NCI-H1092 treated with DMSO at 0.1 percent for 48 hours (cell line): ENCODE measurements around the gene IQCH.
"Not testable (repeated sequence)": the region's sequence is repeated elsewhere in the genome, so short reads cannot be mapped to it uniquely, and the experiment has no call there.

Experiments
- DNase-seq: peaks from one replicate; lab custom pipeline; 2025; lab: John Stamatoyannopoulos, UW

Gene IQCH

DNA sequence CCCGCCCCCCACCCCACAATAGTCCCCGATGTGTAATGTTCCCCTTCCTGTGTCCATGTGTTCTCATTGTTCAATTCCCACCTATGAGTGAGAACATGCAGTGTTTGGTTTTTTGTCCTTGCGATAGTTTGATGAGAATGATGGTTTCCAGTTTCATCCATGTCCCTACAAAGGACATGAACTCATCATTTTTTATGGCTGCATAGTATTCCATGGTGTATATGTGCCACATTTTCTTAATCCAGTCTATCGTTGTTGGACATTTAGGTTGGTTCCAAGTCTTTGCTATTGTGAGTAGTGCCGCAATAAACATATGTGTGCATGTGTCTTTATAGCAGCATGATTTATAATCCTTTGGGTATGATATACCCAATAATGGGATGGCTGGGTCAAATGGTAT, 193.8 kb downstream of the IQCH start:
- DNase-seq: not testable (repeated sequence)

DNA sequence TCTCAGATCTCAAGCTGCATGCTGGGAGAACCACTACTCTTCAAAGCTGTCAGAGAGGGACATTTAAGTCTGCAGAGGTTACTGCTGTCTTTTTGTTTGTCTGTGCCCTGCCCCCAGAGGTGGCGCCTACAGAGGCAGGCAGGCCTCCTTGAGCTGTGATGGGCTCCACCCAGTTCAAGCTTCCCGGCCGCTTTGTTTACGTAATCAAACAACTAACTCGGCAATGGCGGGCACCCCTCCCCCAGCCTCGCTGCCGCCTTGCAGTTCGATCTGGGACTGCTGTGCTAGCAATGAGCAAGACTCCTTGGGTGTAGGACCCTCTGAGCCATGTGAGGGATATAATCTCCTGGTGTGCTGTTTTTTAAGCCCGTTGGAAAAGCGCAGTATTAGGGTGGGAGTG, 199.1 kb downstream of the IQCH start:
- not testable (repeated sequence) for DNase-seq

DNA sequence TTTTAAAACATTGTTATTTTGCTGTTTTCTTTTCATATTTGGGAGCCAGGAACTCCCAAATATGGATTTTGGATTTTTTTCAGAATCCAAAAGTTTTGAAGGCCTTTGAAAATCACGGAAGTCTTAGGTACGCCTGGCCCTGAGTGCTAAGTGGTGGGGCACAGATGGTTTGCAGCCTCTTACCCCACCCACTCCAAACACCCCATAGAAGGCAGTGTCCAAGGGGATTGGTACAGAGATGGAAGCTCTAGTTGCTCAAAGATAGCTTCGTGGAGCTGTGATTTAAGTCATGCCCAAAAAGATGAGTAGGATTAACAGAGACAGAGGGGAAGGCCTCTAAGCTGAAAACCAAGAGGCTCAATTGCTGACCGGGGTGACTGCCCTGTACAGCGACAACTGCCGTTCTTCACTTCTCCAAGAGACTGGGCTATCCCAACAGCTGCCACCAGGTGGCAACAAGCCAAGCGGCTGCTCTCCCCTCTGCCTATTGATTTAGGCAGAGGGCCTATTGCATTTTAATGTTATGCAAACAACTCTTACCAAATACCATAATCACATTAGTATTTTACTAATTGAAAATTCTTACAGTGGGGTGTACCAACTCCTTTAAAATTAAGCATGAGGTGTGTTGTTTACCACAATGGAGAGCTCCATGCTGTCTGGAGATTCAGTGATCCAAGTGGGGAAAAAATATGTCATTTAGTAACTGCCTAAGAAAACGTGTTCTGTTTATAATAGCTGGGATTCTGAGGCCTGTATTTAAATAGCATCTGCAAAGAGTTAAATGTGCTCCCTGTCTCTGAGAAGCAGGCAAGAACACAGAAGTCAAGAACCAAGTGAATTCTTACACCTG, 202.3 kb downstream of the IQCH start:
- peak; percentile 64 for DNase-seq

GRCh38 chr15:67458331-67459029, 203.9 kb downstream of the IQCH start:
- DNase-seq: no peak

GRCh38 chr15:67460521-67460920, 205.9 kb downstream of the IQCH start:
- DNase-seq: no peak

GRCh38 chr15:67461735-67462134, 207.1 kb downstream of the IQCH start:
- no peak for DNase-seq

DNA sequence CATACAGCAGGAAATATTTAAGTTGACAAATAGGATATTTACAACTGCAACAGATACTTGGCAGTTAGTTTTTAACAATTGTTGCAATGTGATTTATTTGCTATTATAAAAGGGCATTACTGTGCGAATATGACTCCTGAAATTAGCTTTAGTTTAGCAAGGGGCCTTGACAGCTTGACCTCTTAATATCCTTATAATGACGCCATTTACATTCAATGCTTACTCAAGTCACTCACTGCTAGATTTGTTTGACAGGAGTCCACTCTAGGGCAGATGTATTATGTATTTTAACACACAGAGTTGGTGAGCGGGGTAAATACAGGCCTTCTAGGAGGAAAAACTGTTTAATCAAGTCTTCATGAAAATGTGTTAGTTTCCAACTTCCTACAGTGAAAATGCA, 208.3 kb downstream of the IQCH start:
- DNase-seq: no peak

DNA sequence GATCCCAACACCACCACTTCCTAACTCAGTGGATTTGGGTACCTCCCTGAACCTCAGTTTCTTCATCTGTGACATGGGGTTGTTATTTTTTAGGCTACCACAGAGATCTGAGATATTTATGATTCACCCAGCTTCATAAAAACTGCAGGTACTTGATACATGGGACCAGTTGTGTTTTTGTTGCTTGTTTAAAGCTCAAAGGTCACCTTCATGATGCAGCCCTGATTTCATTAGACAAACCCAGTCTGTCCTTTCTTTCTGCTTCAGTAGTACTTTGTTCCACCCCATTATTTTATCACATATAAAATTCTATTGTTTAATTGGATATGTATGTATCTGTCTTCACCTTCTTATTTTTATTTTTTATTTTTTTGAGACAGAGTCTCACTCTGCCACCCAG, 208.9 kb downstream of the IQCH start:
- DNase-seq: no peak

- no peak for DNase-seq
Observed at GRCh38 chr15:67465196-67465952, 210.8 kb downstream of the IQCH start.

DNA sequence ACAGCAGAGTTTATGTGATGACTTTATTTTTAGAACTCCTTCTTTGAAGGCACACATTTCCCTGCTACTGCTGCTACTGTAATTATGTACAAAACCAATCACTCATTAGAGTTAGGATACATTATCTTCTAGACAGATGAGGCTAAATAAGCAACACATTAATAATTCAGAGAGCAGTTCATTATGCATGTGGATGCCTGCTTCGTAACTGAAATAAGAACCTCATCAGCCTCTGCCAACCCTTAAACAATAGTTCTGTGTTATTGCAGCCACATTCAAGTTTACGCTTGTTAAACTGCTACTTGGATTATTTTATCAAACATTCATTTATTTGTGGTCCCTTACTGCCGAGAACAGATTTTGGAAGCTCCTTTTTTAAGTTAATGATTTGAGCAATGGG, 213.8 kb downstream of the IQCH start:
- DNase-seq: no peak

DNA sequence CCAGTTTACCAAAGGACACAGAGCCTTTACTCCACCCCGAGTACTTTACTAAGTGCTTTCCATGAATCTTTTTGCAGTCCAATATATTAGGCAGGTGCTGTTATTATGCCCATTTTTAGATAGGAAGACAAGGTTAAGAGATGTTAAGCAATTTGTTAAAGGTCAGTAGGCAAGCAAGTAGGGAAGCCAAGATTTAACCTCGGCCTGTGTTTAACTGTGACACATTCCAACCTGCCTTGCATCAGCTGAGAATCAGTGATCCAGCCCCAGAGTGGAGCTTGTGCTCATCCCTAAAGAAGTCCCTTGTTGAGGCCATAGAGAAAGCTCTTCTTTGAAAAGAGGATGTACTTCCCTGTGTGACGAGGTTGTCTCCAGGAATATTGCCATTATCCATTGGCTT, 215.1 kb downstream of the IQCH start:
- no peak for DNase-seq

GRCh38 chr15:67472957-67473356, 218.4 kb downstream of the IQCH start:
- no peak for DNase-seq

DNA sequence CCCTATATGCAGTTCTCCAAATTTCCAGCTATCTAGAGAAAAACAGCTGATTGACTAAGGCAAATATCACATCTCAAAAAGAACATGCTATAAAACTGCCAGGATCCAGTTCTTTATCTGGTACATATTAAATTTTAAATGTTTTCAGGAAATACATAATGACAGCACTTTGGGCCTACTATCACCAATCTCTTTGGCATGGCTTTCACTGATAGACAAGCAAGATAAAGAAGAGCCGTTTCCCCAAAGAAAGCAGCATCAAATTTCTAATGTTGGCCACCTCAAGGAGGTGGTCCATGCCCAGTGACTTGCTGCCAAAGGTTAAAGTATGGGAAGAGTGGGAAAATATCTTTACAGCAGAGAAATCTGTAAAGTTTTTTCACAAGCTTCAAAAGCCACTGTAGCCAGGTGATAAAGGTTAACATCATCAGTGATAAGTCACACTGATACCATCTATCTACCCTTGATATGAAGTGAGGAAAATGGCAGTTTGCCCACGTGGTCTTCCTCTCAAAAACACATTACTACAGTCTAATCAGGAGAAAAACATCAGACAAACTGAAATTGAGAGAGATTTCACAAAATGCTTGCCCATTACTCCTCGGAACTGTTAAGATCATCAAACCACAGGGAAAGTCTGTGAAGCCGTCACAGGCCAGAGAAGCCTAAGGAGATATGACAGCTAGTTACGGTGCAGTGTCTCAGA, 220.0 kb downstream of the IQCH start:
- no peak for DNase-seq

DNA sequence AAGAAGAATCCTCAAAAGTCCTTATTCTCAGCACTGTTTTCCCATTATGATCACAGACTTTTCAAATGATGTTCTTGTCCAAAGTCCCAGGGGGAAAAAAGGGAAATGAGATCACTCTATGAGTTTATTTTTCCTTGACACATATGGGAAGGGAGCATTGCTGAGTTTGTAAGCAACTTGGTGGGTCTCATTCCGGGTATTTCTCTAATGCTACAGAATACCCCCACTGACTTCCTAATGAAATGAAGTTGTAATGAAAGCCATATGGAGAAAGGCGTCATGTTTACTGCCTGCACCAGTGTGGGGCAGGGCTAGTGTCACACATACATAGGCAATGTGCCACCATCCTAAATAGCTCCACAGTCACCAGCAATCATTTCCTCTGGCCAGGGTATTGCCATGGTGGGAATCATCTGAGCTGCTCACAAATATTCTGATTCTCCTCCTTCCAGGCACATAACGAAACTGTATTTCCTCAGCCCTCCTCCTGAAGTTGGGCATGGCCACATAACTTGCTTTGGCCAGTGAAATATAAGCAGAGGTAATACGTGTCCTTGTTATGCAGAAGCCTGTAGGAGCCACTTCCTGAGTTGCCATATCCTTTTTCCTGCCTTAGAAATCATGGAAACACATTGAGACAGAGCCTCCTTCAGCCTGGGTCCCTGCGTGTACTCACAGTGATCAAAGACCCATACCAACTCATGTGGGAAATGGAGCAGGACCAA, 225.4 kb downstream of the IQCH start:
- no peak for DNase-seq

DNA sequence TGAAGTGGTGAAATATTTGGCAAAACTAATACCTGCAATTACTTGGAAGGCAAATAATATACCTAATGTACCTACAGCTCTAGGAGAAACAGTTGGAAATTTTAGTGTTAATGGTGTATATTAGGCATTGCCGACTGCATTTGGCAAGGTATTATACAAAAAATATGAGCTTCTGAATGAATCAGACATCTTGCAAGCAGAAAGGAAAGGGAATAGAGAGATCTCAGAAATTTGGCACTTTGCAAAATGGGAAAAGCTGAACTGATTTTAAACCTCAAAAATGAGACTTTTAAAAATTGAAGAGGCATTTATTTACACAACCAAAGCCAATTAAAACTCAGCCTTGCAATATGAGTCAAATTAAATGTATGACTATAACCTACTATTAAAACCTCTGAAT, 226.2 kb downstream of the IQCH start:
- DNase-seq: no peak

DNA sequence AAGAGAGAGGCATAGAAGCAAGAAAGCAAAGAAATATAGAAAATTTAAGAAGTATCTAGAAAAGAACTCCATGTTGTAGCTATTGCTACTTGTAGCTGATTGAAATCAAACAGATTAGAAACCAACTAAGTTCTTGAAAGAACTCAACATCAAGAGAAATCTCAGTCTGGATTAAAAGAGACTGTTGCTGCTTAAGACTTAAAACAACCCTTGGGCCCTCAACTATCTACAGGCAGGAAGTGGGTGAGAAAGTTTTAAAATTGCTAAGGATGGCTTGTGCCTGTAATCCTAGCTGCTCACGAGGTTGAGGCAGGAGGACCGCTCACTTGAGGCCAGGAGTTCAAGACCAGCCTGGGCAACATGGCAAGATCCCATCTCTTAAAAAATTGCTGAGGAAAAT, 227.1 kb downstream of the IQCH start:
- DNase-seq: no peak

- no peak for DNase-seq
Observed at GRCh38 chr15:67495585-67495984, 241.0 kb downstream of the IQCH start.

GRCh38 chr15:67501177-67501835, 246.7 kb downstream of the IQCH start:
- peak; percentile 42 for DNase-seq

DNA sequence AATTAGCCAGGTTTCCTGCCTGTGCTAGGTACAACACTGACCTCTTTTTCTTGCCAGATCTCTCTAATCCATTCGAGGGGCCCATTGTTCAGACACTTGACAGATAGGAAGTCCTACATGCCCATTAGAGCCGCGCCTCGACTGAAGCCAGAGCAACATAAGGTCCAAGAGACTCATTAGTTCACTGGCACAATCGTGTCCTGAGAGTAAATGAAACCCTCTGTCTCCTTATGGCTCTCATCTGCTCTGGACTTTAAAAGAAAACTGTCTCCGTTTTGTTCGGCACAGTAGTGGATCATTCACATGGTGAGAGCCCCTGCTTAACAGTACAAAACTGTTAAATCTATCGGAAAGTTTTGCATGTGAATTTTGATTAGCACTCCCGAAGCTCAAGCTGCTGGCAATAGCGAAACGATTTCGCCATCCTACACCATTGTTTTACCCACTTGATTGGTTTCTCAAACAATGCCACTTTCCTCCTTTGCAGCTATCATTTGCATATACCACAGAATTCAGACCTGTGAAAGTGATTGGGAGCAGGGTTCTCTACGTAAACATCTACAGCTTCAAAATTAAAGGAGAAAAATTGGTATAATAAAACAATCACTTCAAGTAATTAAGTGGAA, 247.4 kb downstream of the IQCH start:
- peak; percentile 60 for DNase-seq

- DNase-seq: no peak
Observed at GRCh38 chr15:67504056-67504455, 249.5 kb downstream of the IQCH start.
